GM18499 (cell line): ENCODE measurements around the gene FAM193B.
"Not testable (repeated sequence)": the region's sequence is repeated elsewhere in the genome, so short reads cannot be mapped to it uniquely, and the experiment has no call there.

Experiments
- ATAC-seq: cut with Tn5 transposase; IDR thresholded peaks from one replicate; pipeline ENCODE4 v1.9.1; 2021; ENCODE audit warnings: moderate number of reproducible peaks; ENCODE audit not compliant: insufficient read depth, unreplicated experiment

Gene FAM193B

GRCh38 chr5:177588413-177588909 lies 34.1 kb upstream of the FAM193B start:
- ATAC-seq: no peak

DNA sequence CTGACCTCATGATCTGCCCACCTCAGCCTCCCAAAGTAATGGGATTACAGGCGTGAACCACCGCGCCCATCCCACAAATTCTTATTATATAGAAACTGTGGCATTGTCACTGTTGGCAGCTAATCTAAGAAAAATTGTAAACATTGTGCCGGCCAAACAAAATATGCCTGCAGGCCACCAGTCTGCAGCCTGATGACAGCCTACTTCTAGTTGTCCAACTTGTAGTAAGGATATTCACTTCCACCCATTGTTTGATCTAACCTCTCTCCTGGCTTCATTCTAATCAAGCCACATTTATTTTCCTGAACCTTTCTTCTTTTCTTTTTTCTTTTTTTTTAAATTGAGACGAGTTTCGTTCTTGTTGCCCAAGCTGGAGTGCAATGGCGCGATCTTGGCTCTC lies 24.0 kb upstream of the FAM193B start:
- ATAC-seq: no peak

DNA sequence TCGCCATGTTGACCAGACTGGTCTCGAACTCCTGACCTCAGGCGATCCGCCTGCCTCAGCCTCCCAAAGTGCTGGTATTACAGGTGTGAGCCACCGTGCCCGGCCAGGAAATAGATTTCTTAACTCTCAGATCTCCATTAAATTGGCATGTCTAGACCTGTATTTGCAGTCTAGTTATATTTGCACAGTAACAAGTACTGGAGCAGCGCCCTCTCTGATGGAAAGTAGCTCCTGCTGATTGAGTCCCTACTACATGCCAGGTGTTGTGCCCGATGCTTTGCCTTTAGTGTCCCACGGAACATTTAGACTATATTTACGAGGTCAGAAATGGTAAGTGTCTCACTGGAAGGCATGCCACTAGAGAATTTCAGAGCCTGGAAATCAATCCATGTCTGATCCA lies 21.8 kb upstream of the FAM193B start:
- ATAC-seq: no peak

DNA sequence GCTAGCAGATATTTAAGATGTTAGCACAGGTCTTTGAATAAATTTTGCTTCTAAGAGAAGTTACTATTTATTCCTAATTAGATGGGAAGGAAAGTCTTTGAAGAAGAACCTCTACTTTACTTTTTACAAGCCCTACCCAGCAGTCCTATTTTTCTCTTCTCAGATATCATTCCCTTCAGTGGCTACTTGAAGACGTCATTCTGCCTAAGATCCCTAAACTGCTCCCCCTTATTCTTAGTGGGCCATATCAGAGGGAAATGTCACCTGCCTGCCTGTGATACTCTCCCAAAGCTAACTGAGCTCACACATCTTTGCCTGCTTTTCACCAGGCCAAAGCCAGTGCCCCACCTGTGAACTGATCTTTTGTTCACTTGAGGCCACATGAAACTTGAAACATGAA lies 21.1 kb upstream of the FAM193B start:
- ATAC-seq: no peak

GRCh38 chr5:177569894-177570293 lies 15.5 kb upstream of the FAM193B start:
- ATAC-seq: no peak

- no peak for ATAC-seq
Measured at GRCh38 chr5:177568326-177568725, 14.0 kb upstream of the FAM193B start.

DNA sequence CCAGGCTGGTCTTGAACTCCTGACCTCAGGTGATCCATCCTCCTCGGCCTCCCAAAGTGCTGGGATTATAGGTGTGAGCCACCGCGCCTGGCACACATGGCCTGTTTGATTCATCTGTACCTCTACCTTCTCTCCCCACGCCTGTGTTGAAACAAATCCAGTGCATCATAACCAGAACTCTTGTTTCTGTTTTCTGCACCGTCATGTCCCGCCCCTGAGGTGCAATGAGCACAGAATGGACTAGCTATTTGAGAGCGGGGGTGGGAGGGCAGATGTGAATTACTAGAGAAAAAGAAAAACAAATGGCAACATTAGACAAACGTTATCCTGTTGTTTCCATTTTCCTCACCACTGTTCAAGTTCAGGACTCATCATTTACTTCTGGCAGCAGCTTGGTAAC lies 10.7 kb upstream of the FAM193B start:
- ATAC-seq: no peak

DNA sequence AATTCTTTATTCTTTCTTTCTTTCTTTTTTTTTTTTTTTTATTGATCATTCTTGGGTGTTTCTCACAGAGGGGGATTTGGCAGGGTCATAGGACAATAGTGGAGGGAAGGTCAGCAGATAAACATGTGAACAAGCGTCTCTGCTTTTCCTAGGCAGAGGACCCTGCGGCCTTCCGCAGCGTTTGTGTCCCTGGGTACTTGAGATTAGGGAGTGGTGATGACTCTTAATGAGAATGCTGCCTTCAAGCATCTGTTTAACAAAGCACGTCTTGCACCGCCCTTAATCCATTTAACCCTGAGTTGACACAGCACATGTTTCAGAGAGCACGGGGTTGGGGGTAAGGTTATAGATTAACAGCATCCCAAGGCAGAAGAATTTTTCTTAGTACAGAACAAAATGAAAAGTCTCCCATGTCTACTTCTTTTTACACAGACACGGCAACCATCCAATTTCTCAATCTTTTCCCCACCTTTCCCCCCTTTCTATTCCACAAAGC lies 5.1 kb upstream of the FAM193B start:
- not testable (repeated sequence) for ATAC-seq

DNA sequence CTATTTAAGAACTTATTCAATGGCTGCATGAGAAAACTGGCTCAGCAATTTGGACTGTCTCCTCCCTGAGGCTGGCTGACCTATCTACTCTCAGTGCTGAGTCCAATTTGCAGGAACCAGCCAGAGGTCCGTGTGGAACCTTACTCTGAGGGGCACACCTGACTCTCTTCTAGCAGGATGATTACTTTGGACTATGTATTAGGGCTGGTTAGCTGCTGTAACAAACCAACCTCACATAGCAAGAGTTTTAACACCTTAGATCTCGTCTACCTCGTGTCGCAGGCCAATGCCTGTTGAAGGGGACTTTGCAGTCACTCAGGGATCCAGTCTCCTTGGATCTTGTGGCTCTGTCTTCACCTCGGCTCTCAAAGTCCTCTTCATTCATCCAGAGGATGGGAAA lies 3.4 kb upstream of the FAM193B start:
- no peak for ATAC-seq

- ATAC-seq: no peak
Measured at GRCh38 chr5:177557041-177557647, 2.8 kb upstream of the FAM193B start.

DNA sequence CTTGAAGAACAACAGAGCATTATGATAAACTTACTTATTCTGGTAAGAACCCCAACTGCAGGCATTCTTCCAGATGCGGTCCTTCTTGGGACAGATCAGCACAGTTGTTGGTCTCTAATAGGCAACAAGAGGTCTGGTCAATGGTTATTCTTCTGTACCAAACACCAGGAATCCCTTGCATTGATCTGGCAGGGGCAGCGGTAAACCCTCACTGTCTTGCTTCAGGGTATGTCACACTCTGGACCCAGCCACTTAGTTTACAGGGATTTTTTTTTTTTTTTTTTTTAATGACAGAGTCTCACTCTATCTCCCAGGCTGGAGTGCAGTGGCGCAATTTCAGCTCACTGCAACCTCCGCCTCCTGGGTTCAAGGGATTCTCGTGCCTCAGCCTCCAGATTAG lies 1.3 kb upstream of the FAM193B start:
- ATAC-seq: no peak

- no peak for ATAC-seq
Measured at GRCh38 chr5:177555228-177555627, 865 bp upstream of the FAM193B start.

DNA sequence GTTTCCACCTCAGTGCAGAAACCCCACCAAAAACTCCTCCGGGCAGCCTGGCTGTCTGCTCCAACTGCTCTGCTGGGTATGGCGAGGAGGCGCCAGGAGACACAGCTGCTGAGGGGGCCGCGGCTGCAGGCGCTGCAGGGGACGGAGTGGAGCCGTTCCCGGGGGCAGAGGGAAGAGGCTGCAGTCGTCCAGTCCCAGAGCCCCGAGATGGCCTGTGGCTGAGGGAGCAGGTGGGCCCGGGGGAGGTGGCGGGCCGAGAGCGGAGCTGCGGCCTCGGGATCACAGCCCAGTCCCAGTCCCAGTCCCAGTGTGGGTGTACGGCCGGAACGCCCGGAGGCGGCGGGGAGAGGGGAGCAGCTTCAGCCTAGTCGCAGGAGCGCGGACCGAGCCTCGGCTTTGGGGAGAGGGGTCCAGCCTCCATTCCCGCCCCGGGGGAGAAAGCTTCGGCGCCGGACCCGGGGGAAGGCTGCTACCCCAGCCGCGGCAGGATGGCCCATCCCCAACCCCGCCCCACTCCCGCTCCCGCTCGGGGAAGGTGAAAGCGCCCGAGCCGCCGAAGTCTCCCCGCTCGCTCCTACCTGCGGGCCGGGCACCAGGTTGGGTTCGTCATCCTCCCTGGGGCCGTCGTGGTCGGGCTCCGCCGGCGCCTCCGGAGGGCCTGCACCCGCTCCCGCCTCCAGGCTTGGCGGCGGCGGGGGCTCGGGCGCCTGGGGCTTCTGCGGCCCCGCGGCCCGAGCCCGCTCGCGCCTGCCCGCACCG lies 513 bp downstream of the FAM193B start:
- peak; percentile 23 for ATAC-seq

GRCh38 chr5:177552839-177553455 lies 1.4 kb downstream of the FAM193B start:
- ATAC-seq: no peak

DNA sequence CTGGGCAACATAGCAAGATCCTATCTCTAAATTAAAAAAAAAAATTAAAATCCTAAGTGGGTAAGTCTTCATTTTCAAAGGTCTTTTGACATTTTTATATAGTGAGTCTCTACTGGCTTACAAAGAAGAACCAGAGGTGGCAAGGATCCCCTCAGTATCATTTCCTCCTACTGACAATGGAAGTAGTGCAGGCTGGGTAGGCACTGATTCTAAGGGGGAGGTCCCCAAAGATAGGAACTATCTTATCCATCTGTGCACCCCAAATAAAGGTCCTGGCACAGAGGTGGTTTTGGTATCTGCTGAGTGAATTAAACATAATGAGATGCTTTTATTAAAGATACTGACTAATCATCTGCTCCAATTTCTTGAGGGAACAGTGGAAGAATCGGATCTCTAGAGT lies 4.2 kb downstream of the FAM193B start:
- no peak for ATAC-seq

DNA sequence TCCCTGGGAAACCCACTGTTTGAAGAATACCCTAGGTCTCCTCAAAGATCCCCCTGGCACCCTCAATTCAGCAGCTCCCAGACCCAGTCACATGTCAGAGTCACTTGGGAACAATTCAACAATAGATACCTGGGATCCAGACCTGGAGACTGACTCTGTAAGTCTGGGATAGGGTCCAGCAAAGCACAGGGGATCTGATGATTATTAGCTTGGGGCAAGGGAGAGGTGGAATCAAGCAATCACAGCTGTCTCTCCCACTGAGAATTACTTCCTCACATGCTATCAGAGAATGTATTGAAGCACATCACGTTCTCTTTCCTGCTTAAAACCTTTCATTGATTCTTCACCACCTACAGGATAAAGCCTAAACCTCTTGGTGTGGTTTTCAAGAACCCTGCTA lies 5.9 kb downstream of the FAM193B start:
- ATAC-seq: no peak

DNA sequence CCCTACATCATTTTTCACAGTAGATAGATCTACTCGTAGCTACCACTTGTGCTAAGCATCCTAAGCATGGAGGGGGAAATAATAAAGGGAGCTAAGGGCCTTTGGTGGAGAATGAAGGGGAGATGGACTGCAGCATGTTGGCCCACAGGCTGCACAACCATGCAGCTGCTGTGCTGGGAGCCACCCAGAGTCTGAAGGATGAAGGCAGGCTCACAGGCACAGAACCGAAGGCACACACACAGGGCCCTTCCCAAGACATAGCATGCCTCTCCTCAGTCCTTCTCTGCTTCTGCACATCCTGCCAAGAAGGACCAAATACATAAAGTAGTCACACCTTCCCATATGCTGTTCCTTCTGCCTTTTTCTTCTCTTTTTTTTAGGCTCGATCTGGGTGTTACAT lies 6.6 kb downstream of the FAM193B start:
- ATAC-seq: no peak

DNA sequence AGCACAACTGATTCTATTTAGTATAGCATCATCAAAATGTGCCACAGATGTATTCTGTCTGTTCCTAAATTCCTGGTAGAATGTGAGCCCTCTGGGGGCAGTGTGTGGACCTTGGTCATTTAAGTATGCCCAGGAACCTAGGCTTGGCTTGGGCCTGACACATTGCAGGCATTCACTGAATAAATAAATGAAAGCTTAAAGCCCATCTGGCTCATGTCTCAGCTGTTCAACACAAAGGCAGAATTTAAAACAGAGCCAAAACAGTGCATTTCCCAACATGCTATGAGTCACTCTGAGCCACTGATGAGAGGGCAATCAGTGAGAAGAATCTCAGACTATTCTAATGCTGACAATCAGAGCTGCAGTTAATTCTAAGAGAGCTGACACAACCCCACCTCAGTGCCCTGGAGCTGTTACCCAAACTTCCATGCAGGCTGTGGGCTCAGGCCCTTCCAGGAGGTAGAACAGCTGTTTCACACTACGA lies 8.1 kb downstream of the FAM193B start:
- ATAC-seq: no peak

GRCh38 chr5:177545487-177546257 lies 8.7 kb downstream of the FAM193B start:
- no peak for ATAC-seq

- ATAC-seq: no peak
Measured at GRCh38 chr5:177542816-177543465, 11.4 kb downstream of the FAM193B start.
